HL-60 (cell line): ENCODE data around the gene CHN1.

Experiments
- DNase-seq, 2 experiments: peaks; one replicate each; pipeline ENCODE4 v3.0.0-alpha.2; 2010 to 2020; ENCODE audit warnings: low read depth in 1 of 2, low spot score in 1 of 2
- H3K27ac ChIP-seq: fragments of 250-450 bp; sonication (Bioruptor Pico); replicated peaks from 2 replicates; pipeline ENCODE4 v1.5.1; 2020; ENCODE audit warnings: mild to moderate bottlenecking, moderate library complexity
- H3K27me3 ChIP-seq: fragments of 250-450 bp; sonication (Bioruptor Pico); 2 replicates; pipeline ENCODE4 v1.5.1; 2021; ENCODE audit warnings: mild to moderate bottlenecking, moderate library complexity; ENCODE audit not compliant: insufficient read depth, poor library complexity, severe bottlenecking
- H3K4me3 ChIP-seq: replicated peaks from 2 replicates; pipeline ENCODE4 v1.5.1; 2011; ENCODE audit warnings: mild to moderate bottlenecking, control low read depth, low read length; ENCODE audit not compliant: insufficient read depth
- CTCF ChIP-seq: IDR thresholded peaks from one replicate; pipeline ENCODE4 v1.5.1; 2011; ENCODE audit warnings: low read length, control low read depth, inconsistent platforms; ENCODE audit not compliant: insufficient read depth
- GABPA ChIP-seq: IDR thresholded peaks from 2 replicates; pipeline ENCODE4 v1.6.1; 2012; ENCODE audit warnings: low read depth
- POLR2AphosphoS5 ChIP-seq: IDR thresholded peaks from 2 replicates; pipeline ENCODE4 v1.6.1; 2012; ENCODE audit warnings: low read depth
- REST ChIP-seq: IDR thresholded peaks from 2 replicates; pipeline ENCODE4 v1.6.1; 2012; ENCODE audit warnings: low read depth; ENCODE audit not compliant: insufficient replicate concordance
- SPI1 ChIP-seq: IDR thresholded peaks from 2 replicates; pipeline ENCODE4 v1.6.1; 2012; ENCODE audit warnings: low read depth, mild to moderate bottlenecking, borderline replicate concordance

CHN1 gene

GRCh38 chr2:174775571-174775980, 229.6 kb downstream of the CHN1 start:
- no peak for TF ChIP-seq GABPA
- no peak for TF ChIP-seq CTCF
- TF ChIP-seq REST: no peak
- no peak for TF ChIP-seq SPI1
- no peak for TF ChIP-seq POLR2AphosphoS5
- DNase-seq: peak in 1 of 2 experiments; percentile 16
- Histone ChIP-seq H3K27me3 (peaks cover 3% of the 10 kb centered on the region), H3K4me3 (no peak overlapping the region), H3K27ac (no peak overlapping the region)

GRCh38 chr2:174774886-174775285, 230.3 kb downstream of the CHN1 start:
- Histone ChIP-seq H3K27me3 (peaks cover 3% of the 10 kb centered on the region), H3K27ac (no peak overlapping the region), H3K4me3 (no peak overlapping the region)
- DNase-seq: no peak
- TF ChIP-seq REST (no peak), POLR2AphosphoS5 (no peak), SPI1 (no peak), GABPA (no peak), CTCF (no peak)

- Histone ChIP-seq H3K27ac (no peak overlapping the region), H3K4me3 (no peak overlapping the region), H3K27me3 (peaks cover 1% of the 10 kb centered on the region)
- DNase-seq: no peak
- no peak for TF ChIP-seq SPI1
- TF ChIP-seq REST: no peak
- TF ChIP-seq CTCF: no peak
- TF ChIP-seq POLR2AphosphoS5: no peak
- no peak for TF ChIP-seq GABPA
These were observed 232.0 kb downstream of the CHN1 start for GRCh38 chr2:174773215-174773614.
